Keratinocyte (primary cell): ENCODE measurements around the gene IST1. TPM values are rescaled to one million over a fixed set of nuclear protein-coding genes. Genes with fewer than 3 reads are reported as not detected.

Source experiments
- DNase-seq: peaks from one replicate; pipeline ENCODE4 v3.0.0-alpha.2; 2011; ENCODE audit warnings: low read depth, missing footprints, low spot score
- FAIRE-seq: peaks from 2 replicates; lab custom pipeline; 2011; peaks lifted over from hg19 to GRCh38; lab: Jason Lieb, UNC
- H2AFZ ChIP-seq: 2 replicates; pipeline ENCODE4 v1.6.0; 2012; ENCODE audit warnings: low read length, control low read depth, inconsistent platforms; ENCODE audit not compliant: control insufficient read depth
- H3K27ac ChIP-seq: 2 replicates; pipeline ENCODE4 v1.5.1; 2011; ENCODE audit warnings: low read length; ENCODE audit not compliant: control insufficient read depth, insufficient read depth
- H3K27me3 ChIP-seq: 3 replicates; pipeline ENCODE4 v1.6.0; 2011; ENCODE audit warnings: low read length; ENCODE audit not compliant: control insufficient read depth, insufficient read depth; ENCODE audit errors: extremely low read depth
- H3K36me3 ChIP-seq, 2 experiments: 2 replicates in 1 of 2; 3 replicates in 1 of 2; pipeline ENCODE4 v1.5.1; 2011; ENCODE audit warnings: low read length in 2 of 2, mild to moderate bottlenecking in 1 of 2; ENCODE audit not compliant: control insufficient read depth in 2 of 2, insufficient read depth in 2 of 2; ENCODE audit errors: extremely low read depth in 1 of 2
- H3K4me1 ChIP-seq: 3 replicates; pipeline ENCODE4 v1.5.1; 2011; ENCODE audit warnings: low read length; ENCODE audit not compliant: control insufficient read depth, insufficient read depth; ENCODE audit errors: extremely low read depth
- H3K4me2 ChIP-seq: 3 replicates; pipeline ENCODE4 v1.6.0; 2011; ENCODE audit warnings: low read depth, low read length; ENCODE audit not compliant: control insufficient read depth, insufficient read depth; ENCODE audit errors: extremely low read depth
- H3K4me3 ChIP-seq, 3 experiments: fragments of 200-600 bp in 1 of 3; sonication (generic) in 1 of 3; 2 replicates in 2 of 3; 3 replicates in 1 of 3; pipeline ENCODE4 v1.5.1; 2011 to 2016; ENCODE audit warnings: low read length in 3 of 3, mild to moderate bottlenecking in 3 of 3, control low read depth in 2 of 3, inconsistent platforms in 1 of 3, low read depth in 1 of 3, mixed read lengths in 1 of 3, mixed run types in 1 of 3, moderate library complexity in 1 of 3; ENCODE audit not compliant: control insufficient read depth in 2 of 3, insufficient read depth in 2 of 3; ENCODE audit errors: extremely low read depth in 1 of 3
- H3K79me2 ChIP-seq: 2 replicates; pipeline ENCODE4 v1.6.0; 2012; ENCODE audit warnings: low read length; ENCODE audit not compliant: control insufficient read depth, insufficient read depth
- H3K9ac ChIP-seq: 3 replicates; pipeline ENCODE4 v1.6.0; 2011; ENCODE audit warnings: low read length; ENCODE audit not compliant: control insufficient read depth, insufficient read depth; ENCODE audit errors: extremely low read depth
- H3K9me1 ChIP-seq: 3 replicates; pipeline ENCODE4 v1.6.0; 2011; ENCODE audit warnings: low read length; ENCODE audit not compliant: control insufficient read depth, insufficient read depth; ENCODE audit errors: extremely low read depth
- H3K9me3 ChIP-seq: 2 replicates; pipeline ENCODE4 v1.5.1; 2012; ENCODE audit warnings: low read depth, low read length; ENCODE audit not compliant: control insufficient read depth
- H4K20me1 ChIP-seq: 3 replicates; pipeline ENCODE4 v1.6.0; 2011; ENCODE audit warnings: low read length; ENCODE audit not compliant: control insufficient read depth, insufficient read depth; ENCODE audit errors: extremely low read depth
- CTCF ChIP-seq, 3 experiments: IDR thresholded peaks in 1 of 3; conservative IDR thresholded peaks in 1 of 3; optimal IDR thresholded peaks in 1 of 3; 2 replicates in 2 of 3; 3 replicates in 1 of 3; pipeline versions ENCODE3 to v1.5.1; 2011; ENCODE audit warnings: low read length in 3 of 3, mild to moderate bottlenecking in 3 of 3, moderate library complexity in 2 of 3, control low read depth in 1 of 3, inconsistent platforms in 1 of 3; ENCODE audit not compliant: insufficient read depth in 2 of 3; ENCODE audit errors: extremely low read depth in 1 of 3
- EZH2 ChIP-seq: IDR thresholded peaks from one replicate; pipeline ENCODE4 v1.6.1; 2012; ENCODE audit warnings: inconsistent platforms, mild to moderate bottlenecking, low read length, moderate library complexity
- dilution Hi-C: fragments of 300-500 bp; cut with MboI; formaldehyde crosslinking; loops from one replicate; pipeline ENCODE4 v1.7.0; 2020; ENCODE audit warnings: low sequenced_read_pairs; ENCODE audit not compliant: extremely low pct_ligation_motif_present
- polyA plus RNA-seq, 5 experiments: library from polyadenylated mRNA; depleted of rRNA in 3 of 5; stranded (reverse) in 3 of 5; stranded (forward) in 1 of 5; unstranded in 1 of 5; fragments of >200 nt; gene quantifications; 1 replicate in 1 of 5; 2 replicates in 3 of 5; 3 replicates in 1 of 5; pipeline versions ENCODE4 v1.2.1 to v1.2.3, GENCODE V29; 2011 to 2012; ENCODE audit warnings: missing spikeins in 2 of 5, low read depth in 1 of 5, low replicate concordance in 1 of 5

IST1 gene
- polyA plus RNA-seq, 1 donor (not counting 4 experiments of a cell fraction or from before 2014, with no cell fraction given) = 188 TPM

GRCh38 chr16:71931001-71931400 is 35.7 kb downstream of the IST1 start:
- Histone ChIP-seq H3K9me1 (peaks cover 8% of the 10 kb centered on the region), H3K9ac (no peak overlapping the region), H3K79me2 (peaks cover 20% of the 10 kb centered on the region), H3K27me3 (no peaks in the 10 kb centered on the region), H3K4me2 (no peak overlapping the region), H3K4me1 (peaks cover 27% of the 10 kb centered on the region), H3K9me3 (no peaks in the 10 kb centered on the region), H3K36me3 (peaks cover 7 to 18% of the 10 kb centered on the region in 2 experiments), H2AFZ (no peak overlapping the region), H3K4me3 (no peak overlapping the region), H3K27ac (no peak overlapping the region), H4K20me1 (peaks cover 19% of the 10 kb centered on the region)
- TF ChIP-seq CTCF (optimal IDR thresholded peaks at IDR 0.05 in 1 of 3, IDR thresholded peaks at IDR 0.05 in 1 of 3, conservative IDR thresholded peaks at IDR 0.05 in 1 of 3; ENCODE audit: extremely low read depth in 1 of 3, insufficient read depth in 2 of 3, low read length in 3 of 3) (no peak), EZH2 (no peak)
- FAIRE-seq (no peak), DNase-seq (no peak)
- dilution Hi-C loops = no loop called here

GRCh38 chr16:71931599-71931998 is 36.3 kb downstream of the IST1 start:
- DNase-seq = no peak
- Histone ChIP-seq H3K9me1 (peaks cover 8% of the 10 kb centered on the region), H3K4me3 (no peak overlapping the region), H3K9me3 (no peaks in the 10 kb centered on the region), H3K4me1 (peaks cover 25% of the 10 kb centered on the region), H3K27me3 (no peaks in the 10 kb centered on the region), H4K20me1 (peaks cover 19% of the 10 kb centered on the region), H3K9ac (no peak overlapping the region), H3K36me3 (peaks cover 7 to 18% of the 10 kb centered on the region in 2 experiments), H3K27ac (no peak overlapping the region), H2AFZ (no peak overlapping the region), H3K4me2 (no peak overlapping the region), H3K79me2 (peaks cover 20% of the 10 kb centered on the region)
- FAIRE-seq = no peak
- dilution Hi-C loops = no loop called here
- TF ChIP-seq EZH2 (no peak), CTCF (optimal IDR thresholded peaks at IDR 0.05 in 1 of 3, IDR thresholded peaks at IDR 0.05 in 1 of 3, conservative IDR thresholded peaks at IDR 0.05 in 1 of 3; ENCODE audit: extremely low read depth in 1 of 3, insufficient read depth in 2 of 3, low read length in 3 of 3) (no peak)
